ENCODE measurements around the gene HLF.

HLF gene

GRCh38 chr17:55299162-55299838, 34.5 kb downstream of the HLF start:
- no peak overlapping the region for H3K4me3 ChIP-seq (ENCODE audit: low read depth, low read length)
- DNase-seq (ENCODE audit: low read depth, low spot score), result no peak
- TF ChIP-seq CTCF (IDR thresholded peaks at IDR 0.05; ENCODE audit: low read depth, low read length), result no peak
- in situ Hi-C loops (cut with HindIII; ENCODE audit: low sequenced_read_pairs), result no loop called here

GRCh38 chr17:55299890-55300289, 35.1 kb downstream of the HLF start:
- H3K4me3 ChIP-seq (ENCODE audit: low read depth, low read length), result no peak overlapping the region
- no peak for TF ChIP-seq CTCF (IDR thresholded peaks at IDR 0.05; ENCODE audit: low read depth, low read length)
- no peak for DNase-seq (ENCODE audit: low read depth, low spot score)
- in situ Hi-C loops (cut with HindIII; ENCODE audit: low sequenced_read_pairs), result no loop called here

DNA sequence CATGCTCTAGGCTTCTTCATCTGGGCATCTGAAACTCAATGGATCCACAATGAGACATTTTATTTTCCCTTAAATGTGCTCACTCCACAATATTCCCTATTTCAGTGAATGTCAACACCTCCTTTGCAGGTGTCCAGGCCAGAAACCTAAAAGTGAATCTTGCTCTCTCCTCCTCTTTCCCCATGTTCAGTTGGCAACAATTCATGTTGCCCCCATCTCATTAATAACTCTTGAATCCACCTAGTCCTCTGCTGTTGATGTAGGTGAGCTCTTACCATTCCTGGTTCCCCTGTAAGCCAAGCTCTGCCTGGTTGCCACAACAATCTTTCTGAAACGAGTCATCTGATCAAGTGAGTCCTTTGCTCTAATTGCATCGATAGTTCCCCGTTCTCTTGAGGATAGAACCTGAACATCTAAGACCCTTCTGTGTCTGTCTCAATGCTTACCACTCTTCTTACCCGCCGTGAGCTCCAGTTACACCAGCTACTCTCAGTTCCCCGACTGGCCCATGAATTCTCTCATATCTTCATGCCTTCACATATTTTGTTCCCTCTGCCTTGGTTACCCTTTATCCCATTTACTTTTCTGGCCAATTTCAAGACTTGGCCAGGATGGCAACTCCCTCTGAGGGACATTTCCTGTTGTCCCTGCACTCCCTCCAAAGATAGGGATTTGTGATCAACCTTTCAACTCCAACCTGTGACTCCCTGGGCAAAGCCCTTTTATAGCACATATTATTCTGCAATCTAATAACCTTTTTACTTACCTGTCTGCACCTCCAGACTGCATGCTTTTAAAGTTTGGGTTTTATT, 35.9 kb downstream of the HLF start:
- H3K4me3 ChIP-seq (ENCODE audit: low read depth, low read length), result no peak overlapping the region
- no peak for DNase-seq (ENCODE audit: low read depth, low spot score)
- TF ChIP-seq CTCF (IDR thresholded peaks at IDR 0.05; ENCODE audit: low read depth, low read length), result no peak
- in situ Hi-C loops (cut with HindIII; ENCODE audit: low sequenced_read_pairs), result no loop called here

- H3K4me3 ChIP-seq (ENCODE audit: low read depth, low read length), result no peak overlapping the region
- in situ Hi-C loops (cut with HindIII; ENCODE audit: low sequenced_read_pairs), result no loop called here
- DNase-seq (ENCODE audit: low read depth, low spot score), result no peak
- no peak for TF ChIP-seq CTCF (IDR thresholded peaks at IDR 0.05; ENCODE audit: low read depth, low read length)
Measured at GRCh38 chr17:55301521-55302406, 37.0 kb downstream of the HLF start.

GRCh38 chr17:55302407-55302787, 37.6 kb downstream of the HLF start:
- DNase-seq (ENCODE audit: low read depth, low spot score), result no peak
- no peak overlapping the region for H3K4me3 ChIP-seq (ENCODE audit: low read depth, low read length)
- in situ Hi-C loops (cut with HindIII; ENCODE audit: low sequenced_read_pairs), result no loop called here
- no peak for TF ChIP-seq CTCF (IDR thresholded peaks at IDR 0.05; ENCODE audit: low read depth, low read length)

- TF ChIP-seq CTCF (IDR thresholded peaks at IDR 0.05; ENCODE audit: low read depth, low read length), result no peak
Measured at GRCh38 chr17:55303008-55303493, 38.3 kb downstream of the HLF start.

More at GRCh38 chr17:55303008-55303493, 38.3 kb downstream of the HLF start:
- no peak for DNase-seq (ENCODE audit: low read depth, low spot score)
- H3K4me3 ChIP-seq (ENCODE audit: low read depth, low read length), result no peak overlapping the region
- in situ Hi-C loops (cut with HindIII; ENCODE audit: low sequenced_read_pairs), result no loop called here
